Endothelial cell of umbilical vein (primary cell): Measurements from ENCODE around the gene ZNG1B.
"Not testable (repeated sequence)": the region's sequence is repeated elsewhere in the genome, so short reads cannot be mapped to it uniquely, and the experiment has no call there.

Experiments
- CTCF ChIP-seq, 2 donors: IDR thresholded peaks; 1 replicate in 1 of 2; 2 replicates in 1 of 2; pipeline ENCODE4 v1.5.1; 2011; ENCODE audit warnings: low read length in 2 of 2, mild to moderate bottlenecking in 2 of 2, moderate library complexity in 2 of 2, control low read depth in 1 of 2, inconsistent platforms in 1 of 2, low read depth in 1 of 2; ENCODE audit not compliant: insufficient read depth in 1 of 2; ENCODE audit errors: extremely low read depth in 1 of 2
- EZH2 ChIP-seq: IDR thresholded peaks from 2 replicates; pipeline ENCODE4 v1.6.1; 2012; ENCODE audit warnings: borderline replicate concordance, low read depth, mild to moderate bottlenecking, moderate library complexity, low read length, inconsistent platforms; ENCODE audit not compliant: severe bottlenecking
- FOS ChIP-seq: IDR thresholded peaks from 2 replicates; pipeline ENCODE4 v1.6.1; 2011; ENCODE audit warnings: mild to moderate bottlenecking, low read length, moderate library complexity, borderline replicate concordance; ENCODE audit not compliant: insufficient read depth
- JUN ChIP-seq: IDR thresholded peaks from 2 replicates; pipeline ENCODE4 v1.6.1; 2011; ENCODE audit warnings: borderline replicate concordance, low read depth; ENCODE audit not compliant: insufficient read length, insufficient read depth
- POLR2A ChIP-seq: IDR thresholded peaks from 2 replicates; pipeline ENCODE4 v1.6.1; 2012; ENCODE audit warnings: low read depth, mild to moderate bottlenecking, control low read depth, low read length
- POLR2AphosphoS5 ChIP-seq: IDR thresholded peaks from 2 replicates; pipeline ENCODE4 v1.6.1; 2012; ENCODE audit warnings: low read depth, mild to moderate bottlenecking, control low read depth, low read length, moderate library complexity; ENCODE audit not compliant: insufficient read depth
- TF ChIP-seq, protein P1 (sequence below): IDR thresholded peaks from 2 replicates; pipeline ENCODE4 v1.6.1; 2011; ENCODE audit not compliant: insufficient read depth, insufficient read length

DNA sequence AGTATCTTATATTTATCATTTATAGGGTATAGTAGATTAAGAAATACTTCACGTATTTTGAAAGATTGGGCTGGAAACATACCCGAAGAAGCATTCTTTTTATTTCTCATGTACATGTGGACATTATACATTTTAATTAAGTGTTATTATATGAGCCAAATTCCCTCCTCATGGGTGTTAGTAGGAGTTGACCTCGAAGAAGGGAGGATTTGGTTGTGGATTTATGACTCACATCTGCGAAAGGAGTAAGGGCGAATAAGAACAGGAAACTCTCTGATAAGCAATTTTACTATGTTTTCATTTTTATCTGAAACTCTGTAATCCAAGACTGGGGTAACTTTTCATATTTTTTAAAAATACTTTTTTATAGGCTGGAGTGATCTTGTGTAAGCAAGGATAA, 84.0 kb downstream of the ZNG1B start:
- not testable (repeated sequence) for TF ChIP-seq EZH2; CTCF (IDR thresholded peaks at IDR 0.05; ENCODE audit: extremely low read depth in 1 of 2, insufficient read depth in 1 of 2, low read depth in 1 of 2, low read length in 2 of 2); POLR2A; POLR2AphosphoS5; FOS; JUN
- TF ChIP-seq, protein P1, sequence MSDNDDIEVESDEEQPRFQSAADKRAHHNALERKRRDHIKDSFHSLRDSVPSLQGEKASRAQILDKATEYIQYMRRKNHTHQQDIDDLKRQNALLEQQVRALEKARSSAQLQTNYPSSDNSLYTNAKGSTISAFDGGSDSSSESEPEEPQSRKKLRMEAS: not testable (repeated sequence)
